GM21526 (cell line): Measurements from ENCODE around the gene NEURL1.

Experiments
- ATAC-seq: cut with Tn5 transposase; IDR thresholded peaks from one replicate; pipeline ENCODE4 v1.9.1; 2021; ENCODE audit warnings: moderate library complexity; ENCODE audit not compliant: unreplicated experiment, low FRiP score

The NEURL1 gene

GRCh38 chr10:103557455-103557854, 64.0 kb downstream of the NEURL1 start:
- no peak for ATAC-seq

GRCh38 chr10:103558911-103559310, 65.4 kb downstream of the NEURL1 start:
- ATAC-seq = no peak

GRCh38 chr10:103559776-103560175, 66.3 kb downstream of the NEURL1 start:
- ATAC-seq = no peak

GRCh38 chr10:103560886-103561285, 67.4 kb downstream of the NEURL1 start:
- ATAC-seq = no peak

GRCh38 chr10:103562383-103562782, 68.9 kb downstream of the NEURL1 start:
- no peak for ATAC-seq

- no peak for ATAC-seq
These were observed 70.0 kb downstream of the NEURL1 start for GRCh38 chr10:103563231-103564115.

GRCh38 chr10:103564116-103564501, 70.6 kb downstream of the NEURL1 start:
- no peak for ATAC-seq

GRCh38 chr10:103564776-103565520, 71.4 kb downstream of the NEURL1 start:
- ATAC-seq = no peak

- no peak for ATAC-seq
These were observed 73.0 kb downstream of the NEURL1 start for GRCh38 chr10:103566536-103566935.

GRCh38 chr10:103568505-103568904, 75.0 kb downstream of the NEURL1 start:
- ATAC-seq = no peak

- ATAC-seq = no peak
These were observed 76.4 kb downstream of the NEURL1 start for GRCh38 chr10:103569896-103570295.

GRCh38 chr10:103570844-103571655, 77.5 kb downstream of the NEURL1 start:
- ATAC-seq = no peak

GRCh38 chr10:103571656-103571975, 78.1 kb downstream of the NEURL1 start:
- no peak for ATAC-seq

GRCh38 chr10:103572347-103573204, 79.1 kb downstream of the NEURL1 start:
- no peak for ATAC-seq

GRCh38 chr10:103573205-103573487, 79.6 kb downstream of the NEURL1 start:
- no peak for ATAC-seq

GRCh38 chr10:103574097-103575061, 80.9 kb downstream of the NEURL1 start:
- no peak for ATAC-seq

GRCh38 chr10:103575416-103576075, 82.0 kb downstream of the NEURL1 start:
- ATAC-seq = no peak

GRCh38 chr10:103576076-103576471, 82.6 kb downstream of the NEURL1 start:
- ATAC-seq = no peak

- no peak for ATAC-seq
These were observed 83.4 kb downstream of the NEURL1 start for GRCh38 chr10:103576862-103577261.
